ENCODE measurements around the gene NELL1. TPM values are rescaled to one million over a fixed set of nuclear protein-coding genes. Genes with fewer than 3 reads are reported as not detected.

The NELL1 gene
- total RNA-seq, 1 experiment from 2014 or later, result 0.22 TPM

- WGBS (ENCODE audit: extremely low coverage, insufficient read length, low lambda C conversion rate), result no CpG with 5 or more reads among the region's 4 CpGs
- Histone ChIP-seq H2BK5ac (ENCODE audit: insufficient read length, low read length) (no peak overlapping the region), H4K8ac (replicated peaks; ENCODE audit: insufficient read length, low read depth, low read length) (no peak overlapping the region), H3K4me1 (ENCODE audit: insufficient read depth, low read length) (no peaks in the 10 kb centered on the region), H2BK15ac (ENCODE audit: low read depth, low read length) (0 out of 2 replicates have a peak overlapping the region, but pooled peaks have one; percentile 9), H3K27ac (ENCODE audit: insufficient read length, low read depth, low read length) (no peak overlapping the region), H3K18ac (ENCODE audit: insufficient read length, low read depth, low read length) (no peak overlapping the region), H3T11ph (ENCODE audit: low read length) (no peak overlapping the region), H3K9me3 (ENCODE audit: control insufficient read depth, low read depth, low read length) (no peaks in the 10 kb centered on the region), H3K56ac (ENCODE audit: insufficient read length, low read depth, low read length) (no peak overlapping the region), H2BK12ac (ENCODE audit: insufficient read length, low read depth, low read length) (no peak overlapping the region), H3K27me3 (ENCODE audit: insufficient read depth, low read length) (no peaks in the 10 kb centered on the region), H2AK5ac (ENCODE audit: insufficient read length, low read length) (no peak overlapping the region), H3K4ac (ENCODE audit: low read depth, low read length) (no peak overlapping the region), H4K20me1 (ENCODE audit: control insufficient read depth, insufficient read depth, insufficient read length) (no peaks in the 10 kb centered on the region), H4K91ac (ENCODE audit: insufficient read length, low read depth, low read length) (no peak overlapping the region), H3K9ac (ENCODE audit: extremely low read depth, insufficient read length, low read length) (no peak overlapping the region), H2AFZ (ENCODE audit: low read length) (no peak overlapping the region), H3K23ac (ENCODE audit: insufficient read length, low read depth, low read length) (no peak overlapping the region), H3K23me2 (ENCODE audit: insufficient read length, low read depth, low read length, poor library complexity, severe bottlenecking) (no peaks in the 10 kb centered on the region), H2BK120ac (ENCODE audit: low read depth, low read length, poor library complexity, severe bottlenecking) (no peak overlapping the region), H4K5ac (ENCODE audit: insufficient read length, low read depth, low read length) (no peak overlapping the region), H3K79me1 (ENCODE audit: insufficient read depth, low read depth, low read length, poor library complexity, severe bottlenecking) (no peaks in the 10 kb centered on the region), H3K4me2 (ENCODE audit: insufficient read depth, insufficient read length, low read length) (no peak overlapping the region), H2BK20ac (ENCODE audit: low read depth, low read length, poor library complexity, severe bottlenecking) (no peak overlapping the region), H3K14ac (ENCODE audit: insufficient read depth, low read length) (no peak overlapping the region), H3K79me2 (ENCODE audit: insufficient read depth, low read length) (no peaks in the 10 kb centered on the region)
- Mint-ChIP-seq H3K36me3 (ENCODE audit: insufficient read depth in 1 of 3, low read depth in 3 of 3) (no peaks in the 10 kb centered on the region), H3K27ac (no peak overlapping the region), H3K27me3 (ENCODE audit: low read depth) (peaks cover 3% of the 10 kb centered on the region; the same call in 1 of the 2 replicates), H3K4me3 (no peak overlapping the region), H3K4me1 (no peaks in the 10 kb centered on the region), H3K9me3 (peaks cover 0 to 2% of the 10 kb centered on the region in 2 experiments; a peak in 2 of 5 replicates)
- DNase-seq, result no peak
- no peak for TF ChIP-seq CTCF (conservative IDR thresholded peaks at IDR 0.05)
Observed at GRCh38 chr11:20729597-20730105, 60.3 kb downstream of the NELL1 start.

Data from H9 (cell line).